GM12878 (cell line): ENCODE data around the gene TMEM253. TPM values are rescaled to one million over a fixed set of nuclear protein-coding genes. Genes with fewer than 3 reads are reported as not detected.

ENCODE experiments used
- ATAC-seq: fragments of 200-7000 bp; cut with Tn5 transposase; 3 replicates; pipeline ENCODE4 v1.9.1; 2020; ENCODE audit warnings: mild to moderate bottlenecking, moderate library complexity
- BruUV-seq: library from RNA; stranded (reverse); fragments of 400-500 nt; replicated peaks from 2 replicates; lab custom pipeline; 2021; lab: Mats Ljungman, UMichigan
- CTCF ChIA-PET: fragments of 300-600 bp; sonication (Branson Sonifier 250); formaldehyde crosslinking; extraction: SDS; loops from one replicate; lab custom pipeline; 2021; ENCODE audit warnings: inconsistent platforms; lab: Yijun Ruan, JAX
- POLR2A ChIA-PET: fragments of 350-600 bp; formaldehyde crosslinking; extraction: SDS; loops from one replicate; lab custom pipeline; 2021; ENCODE audit warnings: inconsistent platforms; lab: Charles Lee
- RAD21 ChIA-PET: fragments of 300-600 bp; sonication (Branson Sonifier 250); formaldehyde crosslinking; loops from one replicate; lab custom pipeline; 2023; ENCODE audit warnings: antibody characterized with exemption; ENCODE audit not compliant: unreplicated experiment; lab: Charles Lee
- SMC1A ChIA-PET: fragments of 300-600 bp; sonication (Branson Sonifier 250); formaldehyde crosslinking; loops from one replicate; lab custom pipeline; 2023; ENCODE audit not compliant: unreplicated experiment, uncharacterized antibody; lab: Charles Lee
- DNase-seq: peaks from one replicate; pipeline ENCODE4 v3.0.0-alpha.2; 2011; ENCODE audit warnings: low read depth, low spot score
- FAIRE-seq: peaks from 3 replicates; lab custom pipeline; 2011; peaks lifted over from hg19 to GRCh38; lab: Jason Lieb, UNC
- H2AFZ ChIP-seq: 2 replicates; pipeline ENCODE4 v1.6.0; 2011; ENCODE audit warnings: low read depth, low read length, control low read depth; ENCODE audit not compliant: control insufficient read depth
- H3K27ac ChIP-seq: 2 replicates; pipeline ENCODE4 v1.5.1; 2011; ENCODE audit warnings: control low read depth; ENCODE audit not compliant: control insufficient read depth, insufficient read depth
- H3K27me3 ChIP-seq, 2 experiments: replicated peaks in 1 of 2; 2 replicates each; pipeline versions ENCODE4 v1.6.0 to v1.6.1; 2011; ENCODE audit warnings: low read length in 1 of 2; ENCODE audit not compliant: control insufficient read depth in 2 of 2, insufficient read depth in 2 of 2
- H3K36me3 ChIP-seq, 2 experiments: 2 replicates each; pipeline ENCODE4 v1.5.1; 2011; ENCODE audit warnings: low read length in 1 of 2; ENCODE audit not compliant: control insufficient read depth in 2 of 2, insufficient read depth in 2 of 2
- H3K4me1 ChIP-seq: 2 replicates; pipeline ENCODE4 v1.6.1; 2011; ENCODE audit warnings: mild to moderate bottlenecking, low read length, moderate library complexity, mixed read lengths; ENCODE audit not compliant: control insufficient read depth, insufficient read depth
- H3K4me2 ChIP-seq: 2 replicates; pipeline ENCODE4 v1.6.0; 2011; ENCODE audit warnings: control low read depth; ENCODE audit not compliant: control insufficient read depth, insufficient read depth
- H3K4me3 ChIP-seq: fragments of 200-600 bp; sonication (generic); 2 replicates; pipeline ENCODE4 v1.5.1; 2016
- H3K79me2 ChIP-seq: 2 replicates; pipeline ENCODE4 v1.6.0; 2011; ENCODE audit warnings: low read length; ENCODE audit not compliant: control insufficient read depth, insufficient read depth
- H3K9ac ChIP-seq: 2 replicates; pipeline ENCODE4 v1.8.0; 2011; ENCODE audit warnings: low read length, control low read depth, mixed read lengths; ENCODE audit not compliant: control insufficient read depth, insufficient read depth
- H3K9me3 ChIP-seq: replicated peaks from 3 replicates; pipeline ENCODE4 v1.5.1; 2011; ENCODE audit warnings: mild to moderate bottlenecking, low read length; ENCODE audit not compliant: control insufficient read depth, insufficient read depth
- H4K20me1 ChIP-seq: 2 replicates; pipeline ENCODE4 v1.6.0; 2011; ENCODE audit not compliant: control insufficient read depth, insufficient read depth
- CEBPZ ChIP-seq: fragments of 150-350 bp; IDR thresholded peaks from 2 replicates; pipeline ENCODE4 v1.6.1; 2016; ENCODE audit warnings: low read depth, low read length
- E4F1 ChIP-seq: fragments of 450-650 bp; IDR thresholded peaks from 2 replicates; pipeline ENCODE4 v1.6.1; 2018; ENCODE audit warnings: borderline replicate concordance, mild to moderate bottlenecking; ENCODE audit not compliant: partially characterized antibody
- IRF4 ChIP-seq: IDR thresholded peaks from 2 replicates; pipeline ENCODE4 v1.6.1; 2011; ENCODE audit warnings: low read depth, low read length
- KDM1A ChIP-seq: fragments of 200-600 bp; sonication (generic); IDR thresholded peaks from 2 replicates; pipeline ENCODE4 v1.6.1; 2016; ENCODE audit warnings: borderline replicate concordance
- MTA2 ChIP-seq: fragments of 450-650 bp; IDR thresholded peaks from 2 replicates; pipeline ENCODE4 v1.6.1; 2016; ENCODE audit warnings: low read depth, mild to moderate bottlenecking, moderate library complexity
- NFXL1 ChIP-seq: fragments of 450-650 bp; IDR thresholded peaks from 2 replicates; pipeline ENCODE4 v1.6.1; 2017; ENCODE audit warnings: antibody characterized with exemption, mild to moderate bottlenecking, borderline replicate concordance
- NR2F1 ChIP-seq: fragments of 450-650 bp; conservative IDR thresholded peaks from 2 replicates; pipeline ENCODE4 v1.6.1; 2017; ENCODE audit warnings: mild to moderate bottlenecking
- POLR2A ChIP-seq: IDR thresholded peaks from 2 replicates; pipeline ENCODE4 v1.6.1; 2011; ENCODE audit warnings: low read depth, mild to moderate bottlenecking, low read length
- SMAD5 ChIP-seq: IDR thresholded peaks from 2 replicates; pipeline ENCODE4 v1.6.1; 2016; ENCODE audit warnings: antibody characterized with exemption, low read depth
- ZNF24 ChIP-seq: fragments of 450-650 bp; IDR thresholded peaks from 2 replicates; pipeline ENCODE4 v1.6.1; 2017; ENCODE audit warnings: antibody characterized with exemption, mild to moderate bottlenecking
- WGBS: methylation state at CpG from one replicate; pipeline ENCODE4 v1.1.6; 2016; ENCODE audit warnings: low lambda C conversion rate; ENCODE audit not compliant: insufficient replicate concordance, insufficient coverage; ENCODE audit errors: missing lambda C conversion rate; 5-methylcytosine and 5-hydroxymethylcytosine counted together
- in situ Hi-C: fragments of 300-500 bp; cut with MboI; formaldehyde crosslinking; loops from 9 replicates; pipeline ENCODE4 v1.14.3; 2018; ENCODE audit warnings: mixed read lengths
- intact Hi-C: fragments of 100-400 bp; cut with micrococcal nuclease; formaldehyde crosslinking; loops from one replicate; pipeline ENCODE4 v1.14.2; 2022; ENCODE audit not compliant: unreplicated experiment
- polyA plus RNA-seq, 11 experiments: library from polyadenylated mRNA; depleted of rRNA in 4 of 11; unstranded in 6 of 11; stranded (reverse) in 5 of 11; fragments of >200 nt; fragmentation: Nextera tagmentation in 4 of 11; fragmentation: Illumina TruSeq in 1 of 11; extraction: Ambion mirVana in 4 of 11; extraction: Trizol in 1 of 11; gene quantifications; 1 replicate in 1 of 11; 2 replicates in 10 of 11; pipeline versions ENCODE4 v1.2.1 to v1.2.3, GENCODE V29; 2011 to 2016; ENCODE audit warnings: inconsistent platforms in 2 of 11, missing spikeins in 2 of 11, low read depth in 1 of 11
- total RNA-seq, 4 experiments: library from RNA; depleted of rRNA in 3 of 4; stranded (reverse); fragments of >200 nt in 3 of 4; fragmentation: Illumina TruSeq in 1 of 4; extraction: Trizol in 1 of 4; gene quantifications; 2 replicates each; pipeline versions ENCODE4 v1.2.1 to v1.2.3, GENCODE V29; 2013 to 2021
- TF ChIP-seq, protein P1 (sequence below): IDR thresholded peaks from 2 replicates; pipeline ENCODE4 v1.6.1; 2012; ENCODE audit warnings: low read length, inconsistent platforms

The TMEM253 gene
- total and polyA plus RNA-seq, 10 of the 15 experiments (the other 5 are each of a cell fraction or from before 2014, with no cell fraction given): 0.11 to 0.48 TPM; not detected in 8

- no peak overlapping the region for H2AFZ ChIP-seq
- no peaks in the 10 kb centered on the region for H3K36me3 ChIP-seq
- H3K27me3 ChIP-seq: no peaks in the 10 kb centered on the region
- no peaks in the 10 kb centered on the region for H4K20me1 ChIP-seq
- peak overlapping the region; percentile 92; the same call in 1 of the 2 replicates for H3K27ac ChIP-seq
- WGBS: 85% methylated on average over 8 of the region's 8 CpGs
- no peaks in the 10 kb centered on the region; the same call in 1 of the 2 replicates for H3K79me2 ChIP-seq
- peak overlapping the region; percentile 93; the same call in 1 of the 2 replicates for H3K9ac ChIP-seq
- ChIA-PET SMC1A (interaction anchor here (0.6 to 8.3 kb wide), 17 partner anchors 10 to 451 kb away, joined by 3 to 99 read pairs (median 4); partner anchors contain the start of genes ARHGEF40 and SLC39A2), RAD21 (interaction anchor here (0.7 to 5.4 kb wide), 13 partner anchors 10 to 350 kb away, joined by 3 to 70 read pairs (median 4); partner anchors contain the start of gene ARHGEF40), CTCF (interaction anchor here (0.8 to 10.6 kb wide), 32 partner anchors 10 to 422 kb away, joined by 3 to 253 read pairs (median 6); partner anchors contain the start of genes ARHGEF40, RNASE13 and RNASE6), POLR2A (interaction anchor here (1.2 to 4.1 kb wide), 3 partner anchors 12 to 156 kb away, joined by 3 to 21 read pairs (median 5); partner anchors contain the start of gene ARHGEF40)
- TF ChIP-seq SMAD5 (no peak), E4F1 (no peak), NR2F1 (no peak), MTA2 (no peak), IRF4 (no peak), POLR2A (no peak), NFXL1 (no peak), ZNF24 (no peak), CEBPZ (no peak), KDM1A (no peak)
- TF ChIP-seq, protein P1, sequence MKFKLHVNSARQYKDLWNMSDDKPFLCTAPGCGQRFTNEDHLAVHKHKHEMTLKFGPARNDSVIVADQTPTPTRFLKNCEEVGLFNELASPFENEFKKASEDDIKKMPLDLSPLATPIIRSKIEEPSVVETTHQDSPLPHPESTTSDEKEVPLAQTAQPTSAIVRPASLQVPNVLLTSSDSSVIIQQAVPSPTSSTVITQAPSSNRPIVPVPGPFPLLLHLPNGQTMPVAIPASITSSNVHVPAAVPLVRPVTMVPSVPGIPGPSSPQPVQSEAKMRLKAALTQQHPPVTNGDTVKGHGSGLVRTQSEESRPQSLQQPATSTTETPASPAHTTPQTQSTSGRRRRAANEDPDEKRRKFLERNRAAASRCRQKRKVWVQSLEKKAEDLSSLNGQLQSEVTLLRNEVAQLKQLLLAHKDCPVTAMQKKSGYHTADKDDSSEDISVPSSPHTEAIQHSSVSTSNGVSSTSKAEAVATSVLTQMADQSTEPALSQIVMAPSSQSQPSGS: no peak
- H3K4me2 ChIP-seq: peak overlapping the region; percentile 89
- no TSS peak for BruUV-seq
- H3K9me3 ChIP-seq: no peaks in the 10 kb centered on the region
- peak overlapping the region; percentile 76; the same call in 1 of the 2 replicates for H3K4me3 ChIP-seq
- intact Hi-C loops (no loop called here), in situ Hi-C loops (no loop called here)
- FAIRE-seq (no peak), ATAC-seq (no peak), DNase-seq (no peak)
- H3K4me1 ChIP-seq: peaks cover 34% of the 10 kb centered on the region
These were observed 4.2 kb downstream of the TMEM253 start for GRCh38 chr14:21105095-21105494.
